ENCODE measurements around the gene ABCG1. TPM values are rescaled to one million over a fixed set of nuclear protein-coding genes. Genes with fewer than 3 reads are reported as not detected.

Gene ABCG1
- total and polyA plus RNA-seq, 4 donors: 1.6 to 9.7 (median 5.3) TPM

- H3K27ac ChIP-seq (ENCODE audit: low read depth in 1 of 2, low read length in 2 of 2): no peak overlapping the region
- WGBS: 77% methylated on average over 16 of the region's 16 CpGs
- TF ChIP-seq FOXA2 (IDR thresholded peaks at IDR 0.05) (no peak), CTCF (IDR thresholded peaks at IDR 0.05; ENCODE audit: low read depth, low read length, missing input control) (no peak), YY1 (IDR thresholded peaks at IDR 0.05) (no peak)
- H3K4me3 ChIP-seq (ENCODE audit: low read depth in 1 of 3, low read length in 3 of 3): no peak overlapping the region
- no peaks in the 10 kb centered on the region for H3K36me3 ChIP-seq (ENCODE audit: control insufficient read depth in 4 of 4, insufficient read depth in 3 of 4, low read depth in 1 of 4, low read length in 3 of 4)
- H3K27me3 ChIP-seq (ENCODE audit: control insufficient read depth in 4 of 4, insufficient read depth in 4 of 4, low read length in 3 of 4): peaks cover 0 to 4% (median 3%) of the 10 kb centered on the region in 4 donors
- peaks cover 0 to 2% (median 0%) of the 10 kb centered on the region in 4 donors for H3K4me1 ChIP-seq (ENCODE audit: control insufficient read depth in 4 of 4, insufficient read depth in 4 of 4, low read length in 3 of 4)
- H3K9me3 ChIP-seq (ENCODE audit: control insufficient read depth in 4 of 4, low read length in 3 of 4): no peaks in the 10 kb centered on the region
- no peak overlapping the region for H3K9ac ChIP-seq (ENCODE audit: low read depth in 1 of 2, low read length in 2 of 2)
- DNase-seq (ENCODE audit: low spot score): no peak
Measured at GRCh38 chr21:42312626-42313104, 93.7 kb downstream of the ABCG1 start.

GRCh38 chr21:42313501-42313969 is 94.6 kb downstream of the ABCG1 start:
- H3K4me1 ChIP-seq (ENCODE audit: control insufficient read depth in 4 of 4, insufficient read depth in 4 of 4, low read length in 3 of 4): peaks cover 0 to 2% (median 0%) of the 10 kb centered on the region in 4 donors
- no peaks in the 10 kb centered on the region for H3K36me3 ChIP-seq (ENCODE audit: control insufficient read depth in 4 of 4, insufficient read depth in 3 of 4, low read depth in 1 of 4, low read length in 3 of 4)
- WGBS: 44% methylated on average over 13 of the region's 13 CpGs
- H3K27me3 ChIP-seq (ENCODE audit: control insufficient read depth in 4 of 4, insufficient read depth in 4 of 4, low read length in 3 of 4): peaks cover 0 to 4% (median under 1%) of the 10 kb centered on the region in 4 donors
- TF ChIP-seq REST (IDR thresholded peaks at IDR 0.05): no peak
- no peak overlapping the region for H3K9ac ChIP-seq (ENCODE audit: low read depth in 1 of 2, low read length in 2 of 2)
- H3K9me3 ChIP-seq (ENCODE audit: control insufficient read depth in 4 of 4, low read length in 3 of 4): no peaks in the 10 kb centered on the region
- H3K4me3 ChIP-seq (ENCODE audit: low read depth in 1 of 3, low read length in 3 of 3): no peak overlapping the region
- no peak overlapping the region for H3K27ac ChIP-seq (ENCODE audit: low read depth in 1 of 2, low read length in 2 of 2)
- DNase-seq (ENCODE audit: low spot score): no peak

- Histone ChIP-seq H3K27ac (ENCODE audit: low read depth in 1 of 2, low read length in 2 of 2) (no peak overlapping the region), H3K36me3 (ENCODE audit: control insufficient read depth in 4 of 4, insufficient read depth in 3 of 4, low read depth in 1 of 4, low read length in 3 of 4) (no peaks in the 10 kb centered on the region), H3K27me3 (ENCODE audit: control insufficient read depth in 4 of 4, insufficient read depth in 4 of 4, low read length in 3 of 4) (peaks cover 0 to 4% (median under 1%) of the 10 kb centered on the region in 4 donors), H3K9ac (ENCODE audit: low read depth in 1 of 2, low read length in 2 of 2) (no peak overlapping the region), H3K4me1 (ENCODE audit: control insufficient read depth in 4 of 4, insufficient read depth in 4 of 4, low read length in 3 of 4) (peaks cover 0 to 2% (median 0%) of the 10 kb centered on the region in 4 donors), H3K9me3 (ENCODE audit: control insufficient read depth in 4 of 4, low read length in 3 of 4) (no peaks in the 10 kb centered on the region), H3K4me3 (ENCODE audit: low read depth in 1 of 3, low read length in 3 of 3) (no peak overlapping the region)
- DNase-seq (ENCODE audit: low spot score): no peak
- WGBS: 67% methylated on average over 6 of the region's 6 CpGs
- no peak for TF ChIP-seq YY1 (IDR thresholded peaks at IDR 0.05)
- TF ChIP-seq FOXA1 (IDR thresholded peaks at IDR 0.05): no peak
- no peak for TF ChIP-seq JUND (IDR thresholded peaks at IDR 0.05)
- no peak for TF ChIP-seq RAD21 (IDR thresholded peaks at IDR 0.05)
- no peak for TF ChIP-seq CTCF (IDR thresholded peaks at IDR 0.05; ENCODE audit: low read depth, low read length, missing input control)
- TF ChIP-seq FOXA2 (IDR thresholded peaks at IDR 0.05): no peak
Measured at GRCh38 chr21:42314616-42315295, 95.8 kb downstream of the ABCG1 start.

Measured in liver (tissue), 9 donors.